HG03060 (cell line): Measurements from ENCODE around the gene WDR18.
A peak's percentile ranks its signal among the peaks of the same experiment; 100 is the strongest.

Source experiments
- ATAC-seq: cut with Tn5 transposase; IDR thresholded peaks from one replicate; pipeline ENCODE4 v1.9.1; 2021; ENCODE audit warnings: low read depth, moderate number of reproducible peaks; ENCODE audit not compliant: unreplicated experiment

The WDR18 gene, protein sequence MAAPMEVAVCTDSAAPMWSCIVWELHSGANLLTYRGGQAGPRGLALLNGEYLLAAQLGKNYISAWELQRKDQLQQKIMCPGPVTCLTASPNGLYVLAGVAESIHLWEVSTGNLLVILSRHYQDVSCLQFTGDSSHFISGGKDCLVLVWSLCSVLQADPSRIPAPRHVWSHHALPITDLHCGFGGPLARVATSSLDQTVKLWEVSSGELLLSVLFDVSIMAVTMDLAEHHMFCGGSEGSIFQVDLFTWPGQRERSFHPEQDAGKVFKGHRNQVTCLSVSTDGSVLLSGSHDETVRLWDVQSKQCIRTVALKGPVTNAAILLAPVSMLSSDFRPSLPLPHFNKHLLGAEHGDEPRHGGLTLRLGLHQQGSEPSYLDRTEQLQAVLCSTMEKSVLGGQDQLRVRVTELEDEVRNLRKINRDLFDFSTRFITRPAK

DNA sequence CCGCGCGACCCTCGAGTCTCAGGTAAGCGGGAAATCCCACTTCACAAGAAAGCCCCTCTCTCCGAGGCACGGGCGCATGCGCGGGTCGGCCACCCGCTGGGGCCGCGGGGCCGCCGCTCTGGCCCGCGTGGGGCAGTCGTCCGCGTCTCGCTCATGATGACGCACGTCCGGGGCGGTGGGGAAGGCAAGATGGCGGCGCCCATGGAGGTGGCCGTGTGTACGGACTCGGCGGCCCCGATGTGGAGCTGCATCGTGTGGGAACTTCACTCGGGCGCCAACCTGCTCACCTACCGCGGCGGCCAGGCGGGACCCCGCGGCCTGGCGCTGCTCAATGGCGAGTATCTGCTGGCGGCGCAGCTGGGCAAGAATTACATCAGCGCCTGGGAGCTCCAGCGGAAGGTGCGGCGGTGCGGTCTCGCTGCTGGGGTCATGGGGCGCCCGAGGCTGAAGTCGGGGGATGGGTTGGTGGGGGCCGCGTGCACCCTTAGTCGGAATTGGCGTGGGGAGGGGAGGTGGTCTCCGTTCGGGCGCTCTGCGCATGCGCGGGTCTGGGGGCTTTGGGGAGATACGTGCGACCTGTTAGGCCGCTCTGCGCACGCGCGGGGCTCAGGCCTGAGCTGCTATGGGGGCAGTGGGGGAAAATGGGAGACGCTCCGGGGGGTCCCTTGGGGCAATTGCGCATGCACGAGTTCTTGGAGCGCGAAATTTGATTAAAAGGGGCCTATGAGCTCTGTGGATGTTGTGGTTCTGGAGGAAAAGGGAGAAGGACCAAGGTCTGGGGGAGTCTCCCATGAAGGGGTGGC lies at the start of gene WDR18:
Gene WDR18 (plus strand): TSS at position 181 of the 803 bp plus-strand sequence. CDS start 9 bp downstream, at position 190.
- no peak for ATAC-seq

DNA sequence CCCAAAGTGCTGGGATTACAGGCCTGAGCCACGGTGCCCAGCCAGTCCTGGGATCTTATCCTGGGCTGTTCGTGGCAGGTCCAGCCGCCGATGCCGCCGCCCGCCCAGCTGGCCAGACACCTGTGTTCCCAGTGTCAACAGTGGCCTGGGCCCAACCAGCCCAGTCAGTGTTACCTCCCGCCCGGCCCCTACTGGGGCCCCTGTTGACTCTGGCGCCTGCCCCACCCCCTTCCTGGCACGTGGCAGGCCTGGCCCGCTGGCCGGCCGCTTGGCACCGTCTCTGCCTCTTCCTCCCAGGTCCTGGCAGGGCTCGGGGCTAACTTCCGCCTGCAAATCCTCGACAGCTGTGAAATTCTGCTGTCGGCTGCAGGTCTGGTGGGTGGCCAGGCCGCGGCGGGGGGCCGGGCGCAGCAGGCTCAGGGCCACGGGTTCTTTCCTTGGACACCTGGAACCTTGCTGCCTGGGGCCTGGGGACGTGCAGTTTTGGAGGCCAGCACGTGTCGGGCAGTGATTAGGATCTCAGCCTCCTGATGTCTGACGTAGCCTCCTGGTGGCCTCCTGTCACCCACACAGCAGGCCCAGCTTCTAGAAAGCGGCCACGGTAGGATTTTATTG lies 49.2 kb upstream of the WDR18 start:
- no peak for ATAC-seq

DNA sequence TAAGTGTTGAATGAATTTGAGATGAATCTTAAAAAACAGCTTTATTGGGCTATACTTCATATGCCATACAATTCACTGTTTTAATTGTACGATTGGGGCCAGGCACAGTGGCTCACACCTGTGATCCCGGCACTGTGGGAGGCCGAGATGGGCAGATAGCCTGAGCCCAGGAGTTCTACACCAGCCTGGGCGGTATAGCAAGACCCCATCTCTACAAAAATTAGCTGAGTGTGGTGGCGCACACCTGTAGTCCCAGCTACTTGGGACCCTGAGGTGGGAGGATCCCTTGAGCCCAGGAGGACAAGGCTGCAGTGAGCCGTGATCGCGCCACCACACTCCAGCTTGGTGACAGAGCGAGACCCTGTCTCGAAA lies 48.0 kb upstream of the WDR18 start:
- ATAC-seq = no peak

DNA sequence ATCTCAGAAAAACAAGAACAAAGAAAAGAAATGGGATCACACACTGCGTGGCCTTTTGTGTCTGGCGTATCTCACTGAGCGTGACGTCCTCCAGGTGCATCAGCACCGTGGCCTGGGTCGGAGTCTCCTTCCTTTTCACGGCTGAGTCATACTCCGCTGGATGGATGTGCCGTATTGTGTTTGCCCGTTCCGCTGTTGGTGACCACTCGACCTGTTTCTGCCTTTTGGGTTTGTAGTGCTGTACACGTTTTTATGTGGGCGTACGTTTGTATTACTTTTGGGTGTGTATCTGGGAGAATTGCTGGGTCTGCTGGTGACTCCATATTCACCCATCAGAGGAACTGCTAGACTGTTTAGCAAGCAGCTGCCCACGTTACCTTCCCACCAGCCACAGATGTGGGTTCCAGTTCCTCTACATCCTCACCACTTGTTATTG lies 46.9 kb upstream of the WDR18 start:
- ATAC-seq = no peak

DNA sequence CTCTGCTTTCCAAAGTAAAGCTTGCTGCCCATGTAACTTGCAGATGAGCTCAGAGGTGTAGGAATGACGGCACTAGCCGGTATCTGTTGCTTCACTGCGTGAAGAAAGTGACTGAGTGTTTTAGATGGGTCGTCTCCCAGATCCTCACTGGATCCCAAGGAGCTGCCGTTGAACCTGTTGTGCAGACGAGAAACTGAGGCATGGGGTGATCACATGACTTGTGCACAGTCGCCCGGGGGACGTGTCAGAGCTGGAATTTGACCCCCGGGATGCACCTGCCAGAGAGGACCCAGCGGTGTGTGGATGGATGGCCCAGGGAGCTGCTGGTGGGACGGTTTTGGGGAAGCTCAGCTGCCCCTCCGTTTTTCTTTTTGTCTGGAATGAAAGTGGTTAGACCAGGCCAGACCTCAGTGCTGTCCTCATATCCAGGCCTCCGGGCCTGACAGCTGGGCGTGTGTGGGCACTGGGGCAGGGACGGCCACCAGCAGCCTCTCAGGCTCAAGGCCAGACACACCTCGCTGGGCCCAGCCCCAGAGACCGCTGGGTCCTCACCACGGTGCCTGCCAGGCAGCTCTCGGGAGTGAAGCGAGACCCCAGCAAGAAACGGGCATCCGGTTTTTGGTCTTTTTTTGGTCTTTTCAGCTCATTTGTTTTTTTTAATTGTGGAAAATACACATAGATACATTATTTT lies 45.8 kb upstream of the WDR18 start:
- ATAC-seq = no peak

DNA sequence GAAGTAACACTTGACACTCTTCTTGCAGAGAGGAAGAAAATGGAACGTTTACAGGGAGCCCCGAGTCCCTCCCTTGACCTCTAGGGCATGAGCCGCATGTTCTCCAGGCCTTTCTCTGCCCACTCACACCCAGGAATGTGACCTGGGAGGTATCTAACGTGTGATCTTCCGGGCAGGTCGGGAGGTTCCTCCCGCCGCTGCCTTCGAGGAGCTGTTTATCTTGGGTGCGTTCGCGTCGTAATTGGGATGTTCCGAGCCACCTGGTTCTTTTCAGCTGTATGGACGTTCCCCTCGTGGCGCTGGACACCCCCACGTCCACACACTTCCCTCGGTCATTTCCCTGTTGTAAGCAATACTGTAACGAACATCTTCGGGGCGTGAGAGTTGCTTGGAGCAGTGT lies 44.7 kb upstream of the WDR18 start:
- no peak for ATAC-seq

DNA sequence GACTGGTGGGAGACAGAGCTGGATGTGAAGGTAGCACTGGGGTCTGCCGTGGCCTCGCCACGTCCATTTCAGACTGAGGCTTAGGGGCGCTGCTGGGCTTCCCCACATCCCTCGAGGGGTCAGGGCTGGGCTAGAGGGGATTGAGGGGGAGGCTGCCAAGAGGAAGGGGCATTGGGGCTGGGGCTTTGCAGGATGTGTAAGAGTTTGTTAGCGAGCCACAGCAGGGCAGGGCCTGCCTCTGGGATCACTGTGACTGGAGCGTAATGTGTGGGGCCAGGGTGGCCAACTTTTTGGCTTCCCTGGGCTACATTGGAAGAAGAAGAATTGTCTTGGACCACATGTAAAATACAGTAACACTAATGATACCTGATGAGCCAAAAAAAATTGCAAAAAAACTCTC lies 44.2 kb upstream of the WDR18 start:
- no peak for ATAC-seq

DNA sequence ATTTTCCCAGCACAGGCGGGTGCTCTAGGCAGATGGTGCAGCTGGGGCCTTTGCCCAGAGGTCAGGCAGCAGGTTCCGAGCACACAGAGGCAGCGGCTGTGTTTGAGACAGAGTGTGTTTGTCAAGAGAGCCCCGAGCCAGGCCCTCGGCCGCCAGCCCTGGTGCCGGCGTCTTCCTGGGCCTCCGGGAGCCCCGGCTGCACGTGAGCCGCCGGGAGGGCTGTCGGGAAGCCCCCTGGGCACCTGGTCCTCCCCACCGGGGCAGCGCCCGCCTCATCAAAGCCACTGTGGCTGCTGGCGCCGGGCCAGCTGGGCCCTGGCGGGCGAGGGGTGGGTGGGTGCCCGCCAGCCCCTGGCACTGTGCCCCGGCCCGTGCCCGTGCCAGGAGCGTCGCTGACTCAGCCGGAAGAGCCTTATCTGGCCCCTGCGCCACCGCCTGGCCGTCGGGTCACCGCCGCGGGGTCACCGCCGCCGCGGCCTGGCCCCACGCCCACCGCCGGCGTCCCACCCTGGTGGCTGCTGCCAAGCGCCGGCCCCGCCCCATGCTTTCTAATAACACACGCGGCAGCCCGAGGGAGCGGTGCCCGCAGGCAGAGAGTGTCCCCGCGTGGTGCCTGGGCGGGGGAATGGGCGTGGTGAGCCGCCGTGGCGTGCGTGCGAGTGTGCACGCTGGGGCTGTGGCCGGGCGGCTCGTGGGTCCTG lies 43.4 kb upstream of the WDR18 start:
- no peak for ATAC-seq

DNA sequence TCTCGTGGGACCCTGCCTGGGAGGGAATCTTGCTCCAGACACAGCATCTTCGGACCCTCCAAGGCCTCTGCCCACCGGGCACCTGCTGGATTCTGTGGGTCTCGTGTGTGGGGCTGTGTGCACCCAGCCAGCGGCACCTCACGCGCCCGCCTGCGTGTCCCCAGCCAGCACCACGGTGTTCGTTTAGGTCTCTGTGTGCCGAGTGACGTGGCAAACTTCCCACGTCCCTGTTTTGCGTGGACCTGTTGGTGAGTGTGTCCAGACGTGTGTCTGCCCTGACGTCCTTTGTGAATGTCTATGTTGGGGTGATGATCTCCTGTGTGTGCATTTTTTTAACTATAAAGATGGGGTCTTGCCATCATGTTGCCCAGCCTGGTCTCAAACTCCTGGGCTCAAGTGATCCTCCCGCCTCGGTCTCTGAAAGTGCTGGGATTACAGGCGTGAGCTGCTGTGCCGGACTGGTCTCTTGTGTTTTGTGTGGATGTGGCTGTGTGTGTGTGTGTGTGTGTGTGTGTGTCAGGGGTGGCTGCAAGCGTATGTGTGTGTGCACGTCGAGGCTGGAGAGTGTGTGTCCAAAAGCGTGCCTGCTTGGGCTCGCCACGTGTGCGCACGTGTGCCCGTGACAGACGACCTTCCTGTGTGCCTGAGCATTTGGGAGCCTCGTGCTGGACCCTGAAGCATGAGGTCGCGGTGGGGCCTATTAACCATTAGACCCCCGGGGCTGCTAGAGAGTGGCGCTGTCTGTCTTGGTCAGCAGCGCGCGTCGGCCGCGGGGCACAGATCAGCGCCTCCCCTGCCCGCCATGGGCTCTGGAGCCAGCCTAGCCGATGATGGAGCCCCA lies 42.6 kb upstream of the WDR18 start:
- no peak for ATAC-seq

DNA sequence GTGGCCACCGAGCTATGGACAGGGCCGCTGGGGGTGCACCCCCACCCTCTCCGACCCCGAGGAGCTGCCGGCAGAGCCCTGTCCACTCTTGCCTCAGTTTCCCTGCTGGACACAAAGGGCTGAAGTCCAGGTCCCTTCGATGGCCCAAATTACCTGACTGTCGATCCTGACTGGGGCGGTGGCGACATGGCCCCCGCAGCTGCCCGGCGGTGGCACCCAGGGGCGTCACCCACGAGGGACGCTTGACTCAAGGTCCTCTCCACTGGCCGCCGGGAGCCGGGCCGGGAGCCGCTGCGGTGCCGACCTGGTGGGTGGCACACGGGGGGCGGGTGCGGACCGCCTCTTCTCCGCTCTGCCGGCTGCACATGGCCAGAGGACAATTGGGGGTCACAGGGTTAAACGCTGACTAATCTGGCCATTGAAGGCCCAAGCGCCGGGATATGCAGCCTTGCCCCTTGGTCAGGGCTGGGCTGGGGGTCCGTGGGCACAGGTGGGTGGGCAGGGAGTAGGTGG lies 42.0 kb upstream of the WDR18 start:
- no peak for ATAC-seq

DNA sequence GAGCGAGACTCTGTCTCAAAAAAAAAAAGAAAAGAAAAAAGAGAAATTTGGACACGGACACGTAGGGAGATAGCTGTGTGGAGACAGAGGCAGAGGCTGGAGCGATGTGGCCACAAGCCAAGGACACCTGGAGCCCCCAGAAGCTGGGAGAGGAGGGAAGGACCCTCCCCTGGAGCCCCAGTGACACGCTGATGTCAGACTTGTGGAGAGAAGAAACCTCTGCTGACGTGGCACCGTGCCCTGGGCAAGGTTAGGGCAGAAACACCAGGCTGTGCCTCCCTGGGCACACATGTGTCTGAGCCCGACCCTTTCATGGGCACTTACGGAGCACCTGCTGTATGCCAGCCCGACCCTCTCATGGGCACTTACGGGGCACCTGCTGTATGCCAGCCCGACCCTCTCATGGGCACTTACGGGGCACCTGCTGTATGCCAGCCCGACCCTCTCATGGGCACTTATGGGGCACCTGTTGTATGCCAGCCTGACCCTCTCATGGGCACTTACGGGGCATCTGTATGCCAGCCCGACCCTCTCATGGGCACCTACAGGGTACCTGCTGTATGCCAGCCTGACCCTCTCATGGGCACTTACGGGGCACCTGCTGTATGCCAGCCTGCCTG lies 40.5 kb upstream of the WDR18 start:
- ATAC-seq = no peak

DNA sequence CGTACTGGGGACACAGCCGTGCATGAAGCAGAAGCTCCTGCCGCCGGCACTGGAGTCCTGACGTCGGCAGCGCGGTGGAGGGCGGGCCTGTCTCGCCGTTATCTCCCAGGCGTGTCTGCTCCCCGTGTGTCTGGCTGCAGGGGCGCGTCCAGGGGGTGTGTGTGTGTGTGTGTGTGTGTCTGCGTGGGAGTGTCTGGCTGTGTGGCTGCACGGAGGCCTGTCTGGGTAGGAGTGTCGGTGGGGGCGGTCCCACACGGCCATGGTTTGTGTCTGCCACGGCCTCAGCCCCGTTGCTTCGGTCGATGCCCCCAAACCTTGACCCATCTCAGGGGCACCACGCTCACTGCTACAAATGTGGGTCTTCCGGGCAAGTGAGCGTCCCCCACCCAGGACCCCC lies 40.0 kb upstream of the WDR18 start:
- ATAC-seq = no peak

DNA sequence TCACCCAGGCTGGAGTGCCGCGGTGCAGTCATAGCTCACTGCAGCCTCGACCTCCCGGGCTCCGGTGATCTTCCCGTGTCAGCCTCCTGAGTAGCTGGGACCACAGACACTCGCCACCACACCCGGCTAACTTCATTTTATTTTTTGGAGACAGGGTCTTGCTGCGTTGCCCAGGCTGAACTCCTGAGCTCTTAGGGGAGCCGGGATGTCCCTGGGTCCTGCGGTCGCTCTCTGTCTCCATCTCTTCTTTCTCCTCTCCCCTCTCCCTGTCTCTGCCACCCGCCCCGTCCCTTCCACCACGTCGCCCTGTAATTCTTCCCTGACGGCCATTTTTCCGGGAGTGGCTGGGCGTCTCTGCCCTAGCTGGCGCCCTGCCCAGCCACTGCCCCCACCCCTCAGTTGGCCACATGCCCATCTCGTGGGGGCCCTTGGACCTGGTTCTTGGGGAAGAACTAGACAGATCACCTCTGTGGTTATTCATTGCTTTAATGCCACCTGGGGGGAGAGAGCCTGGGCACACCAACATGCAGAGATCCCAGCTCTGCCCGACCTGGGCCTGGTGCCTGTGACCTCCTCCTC lies 39.4 kb upstream of the WDR18 start:
- ATAC-seq = no peak

DNA sequence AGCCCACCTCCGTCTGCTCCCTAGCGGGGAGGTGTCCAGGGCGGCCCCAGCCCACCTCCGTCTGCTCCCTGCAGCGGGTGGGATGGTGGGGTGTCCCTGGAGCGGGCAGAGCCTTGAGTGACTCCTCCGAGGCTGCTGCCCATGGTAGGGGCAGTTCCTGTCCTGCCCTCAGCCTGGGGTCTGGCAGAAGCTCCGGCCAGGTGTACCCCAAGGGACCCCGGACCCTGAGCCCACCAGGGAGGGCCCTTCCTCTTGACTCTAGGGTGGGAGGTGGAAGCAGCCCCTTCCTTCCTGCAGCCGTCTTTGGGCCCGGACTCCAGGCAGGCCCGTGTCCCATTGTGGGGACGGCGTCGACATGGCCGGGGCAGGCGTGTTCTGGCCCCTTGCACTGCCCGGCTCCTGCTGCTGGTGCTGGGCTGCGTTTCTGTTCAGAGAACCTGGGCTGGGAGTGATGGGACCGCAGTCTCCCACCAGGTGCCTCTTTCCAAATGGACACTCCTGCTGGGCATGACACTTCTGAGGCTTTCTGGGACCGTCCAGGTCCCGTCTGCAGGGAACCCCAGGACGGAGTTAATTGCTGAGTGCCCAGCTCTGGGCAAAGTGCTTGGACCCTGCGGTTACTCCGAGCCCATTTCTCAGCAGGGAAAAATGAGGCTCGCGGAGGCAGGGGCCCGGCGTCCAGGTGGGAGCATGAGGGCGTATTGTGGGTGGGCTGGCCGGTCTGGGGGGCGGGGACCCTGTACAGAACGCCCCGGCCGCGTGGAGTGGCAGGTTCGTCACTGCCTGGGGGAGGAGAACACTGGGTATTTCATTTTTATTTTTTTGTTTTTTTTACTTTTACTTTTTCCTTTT lies 38.5 kb upstream of the WDR18 start:
- no peak for ATAC-seq

DNA sequence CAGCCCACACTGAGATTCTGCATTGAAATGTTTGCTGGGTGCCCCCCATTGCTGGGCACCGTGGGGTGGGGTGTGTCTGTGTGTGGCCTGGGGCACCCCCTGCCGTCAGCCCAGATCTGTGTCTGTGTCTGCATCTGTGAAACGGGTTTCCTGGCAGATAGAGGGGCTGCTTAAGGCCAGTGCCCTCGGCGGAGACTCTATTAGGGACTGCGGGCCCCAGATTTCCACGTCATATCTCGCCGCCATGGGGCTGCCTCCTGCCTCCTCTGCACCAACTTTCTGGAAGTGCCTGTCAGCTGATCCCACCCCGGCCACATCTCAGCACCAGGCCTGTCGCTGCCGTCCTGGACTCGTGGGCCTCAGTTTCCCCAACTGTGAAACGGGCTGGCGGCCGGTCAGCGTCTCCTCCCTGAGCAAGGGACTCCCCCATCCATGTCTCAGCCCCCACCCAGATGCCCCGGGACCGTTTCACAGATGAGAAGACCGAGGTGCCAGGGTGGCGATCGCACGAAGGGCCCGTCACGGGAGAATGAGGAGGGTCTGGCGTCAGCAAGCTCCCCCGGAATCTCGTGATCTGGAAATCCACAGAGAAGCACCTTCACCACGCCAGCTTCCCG lies 36.9 kb upstream of the WDR18 start:
- ATAC-seq = no peak

DNA sequence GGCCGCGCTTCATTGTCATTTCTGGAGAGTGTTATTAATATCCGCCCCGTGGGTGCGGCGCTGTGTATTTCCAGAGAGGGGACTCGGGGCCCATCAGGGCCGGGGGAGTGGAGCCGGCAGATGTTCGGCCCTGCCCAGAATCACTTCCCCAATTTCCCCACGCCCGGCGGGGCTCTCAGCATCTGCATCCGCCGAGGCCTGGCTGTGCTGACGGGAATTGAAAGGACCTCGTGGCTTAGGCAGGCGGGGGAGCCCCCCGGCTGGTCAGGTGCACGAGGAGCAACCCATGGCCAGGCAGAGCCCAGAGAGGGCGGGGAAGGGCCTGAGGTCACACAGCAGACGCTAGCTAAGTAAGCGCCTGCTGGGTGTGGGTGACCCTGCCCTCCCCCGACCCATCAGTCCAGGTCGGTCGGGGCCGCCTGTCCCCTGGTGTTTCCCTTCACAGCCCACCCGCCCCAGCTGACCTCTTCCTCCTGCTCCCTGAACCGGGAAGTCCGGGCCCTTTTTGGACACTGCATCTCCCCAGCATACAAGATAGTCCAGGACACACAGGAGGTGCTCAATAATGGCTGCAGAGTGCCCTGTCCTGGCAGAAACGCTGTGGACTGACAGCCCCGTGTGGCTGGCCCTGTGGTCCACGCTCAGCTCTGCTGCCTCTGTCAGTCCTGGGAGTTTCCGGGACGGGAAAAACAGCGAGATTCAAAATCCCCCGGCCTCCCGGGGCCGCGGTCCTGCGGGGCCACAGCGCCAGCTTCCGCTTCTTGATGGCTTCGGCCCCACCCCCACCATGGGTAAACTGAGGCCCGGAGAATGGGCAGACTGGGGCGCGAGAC lies 36.2 kb upstream of the WDR18 start:
- ATAC-seq = peak; percentile 59
